ENCODE results near the gene GRID1.

Gene GRID1

GRCh38 chr10:86187499-86188239, 178.9 kb downstream of the GRID1 start:
- TF ChIP-seq, protein P1, sequence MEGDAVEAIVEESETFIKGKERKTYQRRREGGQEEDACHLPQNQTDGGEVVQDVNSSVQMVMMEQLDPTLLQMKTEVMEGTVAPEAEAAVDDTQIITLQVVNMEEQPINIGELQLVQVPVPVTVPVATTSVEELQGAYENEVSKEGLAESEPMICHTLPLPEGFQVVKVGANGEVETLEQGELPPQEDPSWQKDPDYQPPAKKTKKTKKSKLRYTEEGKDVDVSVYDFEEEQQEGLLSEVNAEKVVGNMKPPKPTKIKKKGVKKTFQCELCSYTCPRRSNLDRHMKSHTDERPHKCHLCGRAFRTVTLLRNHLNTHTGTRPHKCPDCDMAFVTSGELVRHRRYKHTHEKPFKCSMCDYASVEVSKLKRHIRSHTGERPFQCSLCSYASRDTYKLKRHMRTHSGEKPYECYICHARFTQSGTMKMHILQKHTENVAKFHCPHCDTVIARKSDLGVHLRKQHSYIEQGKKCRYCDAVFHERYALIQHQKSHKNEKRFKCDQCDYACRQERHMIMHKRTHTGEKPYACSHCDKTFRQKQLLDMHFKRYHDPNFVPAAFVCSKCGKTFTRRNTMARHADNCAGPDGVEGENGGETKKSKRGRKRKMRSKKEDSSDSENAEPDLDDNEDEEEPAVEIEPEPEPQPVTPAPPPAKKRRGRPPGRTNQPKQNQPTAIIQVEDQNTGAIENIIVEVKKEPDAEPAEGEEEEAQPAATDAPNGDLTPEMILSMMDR (IDR thresholded peaks at IDR 0.05; ENCODE audit: poor library complexity, severe bottlenecking): no peak
- DNase-seq (ENCODE audit: low spot score): no peak

GRCh38 chr10:86186633-86187032, 180.0 kb downstream of the GRID1 start:
- H3K4me1 ChIP-seq (ENCODE audit: insufficient read depth, poor library complexity, severe bottlenecking): no peaks in the 10 kb centered on the region
- no peak overlapping the region for H3K27ac ChIP-seq (ENCODE audit: poor library complexity, severe bottlenecking)
- peaks cover 5% of the 10 kb centered on the region for H3K27me3 ChIP-seq (ENCODE audit: insufficient read depth, poor library complexity, severe bottlenecking)
- TF ChIP-seq, protein P1 (IDR thresholded peaks at IDR 0.05; ENCODE audit: poor library complexity, severe bottlenecking): no peak
- H3K4me3 ChIP-seq (ENCODE audit: severe bottlenecking): no peak overlapping the region
- H3K36me3 ChIP-seq (ENCODE audit: low read depth): no peaks in the 10 kb centered on the region
- no peak for DNase-seq (ENCODE audit: low spot score)
- ATAC-seq (ENCODE audit: low read depth): no peak
- H3K9me3 ChIP-seq (ENCODE audit: severe bottlenecking): no peaks in the 10 kb centered on the region

More at GRCh38 chr10:86187499-86188239, 178.9 kb downstream of the GRID1 start:
- H3K9me3 ChIP-seq (ENCODE audit: severe bottlenecking): no peaks in the 10 kb centered on the region
- no peak for ATAC-seq (ENCODE audit: low read depth)
- no peaks in the 10 kb centered on the region for H3K36me3 ChIP-seq (ENCODE audit: low read depth)
- no peak overlapping the region for H3K27ac ChIP-seq (ENCODE audit: poor library complexity, severe bottlenecking)
- H3K4me3 ChIP-seq (ENCODE audit: severe bottlenecking): no peak overlapping the region
- H3K4me1 ChIP-seq (ENCODE audit: insufficient read depth, poor library complexity, severe bottlenecking): no peaks in the 10 kb centered on the region
- H3K27me3 ChIP-seq (ENCODE audit: insufficient read depth, poor library complexity, severe bottlenecking): peaks cover 5% of the 10 kb centered on the region

- H3K36me3 ChIP-seq (ENCODE audit: low read depth): no peaks in the 10 kb centered on the region
- no peaks in the 10 kb centered on the region for H3K4me1 ChIP-seq (ENCODE audit: insufficient read depth, poor library complexity, severe bottlenecking)
- ATAC-seq (ENCODE audit: low read depth) (no peak), DNase-seq (ENCODE audit: low spot score) (no peak)
- TF ChIP-seq, protein P1 (IDR thresholded peaks at IDR 0.05; ENCODE audit: poor library complexity, severe bottlenecking): no peak
- no peak overlapping the region for H3K4me3 ChIP-seq (ENCODE audit: severe bottlenecking)
- no peak overlapping the region for H3K27ac ChIP-seq (ENCODE audit: poor library complexity, severe bottlenecking)
- H3K9me3 ChIP-seq (ENCODE audit: severe bottlenecking): no peaks in the 10 kb centered on the region
- peaks cover 5% of the 10 kb centered on the region for H3K27me3 ChIP-seq (ENCODE audit: insufficient read depth, poor library complexity, severe bottlenecking)
Measured at GRCh38 chr10:86182595-86182994, 184.0 kb downstream of the GRID1 start.

GRCh38 chr10:86182150-86182549, 184.4 kb downstream of the GRID1 start:
- Histone ChIP-seq H3K4me1 (ENCODE audit: insufficient read depth, poor library complexity, severe bottlenecking) (no peaks in the 10 kb centered on the region), H3K36me3 (ENCODE audit: low read depth) (no peaks in the 10 kb centered on the region), H3K4me3 (ENCODE audit: severe bottlenecking) (no peak overlapping the region), H3K9me3 (ENCODE audit: severe bottlenecking) (no peaks in the 10 kb centered on the region), H3K27me3 (ENCODE audit: insufficient read depth, poor library complexity, severe bottlenecking) (peaks cover 5% of the 10 kb centered on the region), H3K27ac (ENCODE audit: poor library complexity, severe bottlenecking) (no peak overlapping the region)
- TF ChIP-seq, protein P1 (IDR thresholded peaks at IDR 0.05; ENCODE audit: poor library complexity, severe bottlenecking): no peak
- DNase-seq (ENCODE audit: low spot score) (no peak), ATAC-seq (ENCODE audit: low read depth) (no peak)

DNA sequence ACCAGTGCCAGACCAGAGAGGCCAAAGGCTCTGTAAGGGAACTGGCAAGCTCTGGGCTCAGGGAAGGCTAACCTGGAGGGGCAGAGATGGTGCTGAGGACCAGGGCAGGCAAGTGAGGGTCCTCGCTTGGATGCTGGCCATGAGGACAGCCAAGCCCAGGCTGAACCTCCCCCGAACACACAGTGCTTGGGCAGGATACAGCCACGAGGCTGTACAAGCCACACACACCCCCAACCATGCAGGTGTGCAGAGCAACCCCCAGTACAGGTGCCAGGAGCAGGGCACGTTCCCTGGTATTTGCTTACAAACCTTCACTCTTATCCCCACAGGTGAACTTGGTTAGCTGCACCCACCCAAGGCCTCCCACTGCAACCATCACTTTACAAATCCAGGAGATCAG, 185.7 kb downstream of the GRID1 start:
- no peaks in the 10 kb centered on the region for H3K4me1 ChIP-seq (ENCODE audit: insufficient read depth, poor library complexity, severe bottlenecking)
- H3K4me3 ChIP-seq (ENCODE audit: severe bottlenecking): no peak overlapping the region
- no peaks in the 10 kb centered on the region for H3K9me3 ChIP-seq (ENCODE audit: severe bottlenecking)
- H3K36me3 ChIP-seq (ENCODE audit: low read depth): no peaks in the 10 kb centered on the region
- peaks cover 5% of the 10 kb centered on the region for H3K27me3 ChIP-seq (ENCODE audit: insufficient read depth, poor library complexity, severe bottlenecking)
- TF ChIP-seq, protein P1 (IDR thresholded peaks at IDR 0.05; ENCODE audit: poor library complexity, severe bottlenecking): no peak
- no peak for ATAC-seq (ENCODE audit: low read depth)
- no peak overlapping the region for H3K27ac ChIP-seq (ENCODE audit: poor library complexity, severe bottlenecking)
- DNase-seq (ENCODE audit: low spot score): no peak
